Head of caudate nucleus (tissue), 42 donors: ENCODE data around the gene FUT6.
"Not testable (repeated sequence)": the region's sequence is repeated elsewhere in the genome, so short reads cannot be mapped to it uniquely, and the experiment has no call there.

Experiments used
- DNase-seq, 42 donors: peaks; one replicate each; pipeline versions ENCODE4 v3.0.0 to v3.0.0-alpha.2; 2020 to 2021; ENCODE audit warnings: mixed read lengths in 7 of 42
- intact Hi-C: fragments of 100-400 bp; cut with DNase I; formaldehyde crosslinking; loops from one replicate; pipeline ENCODE4 v1.15.0; 2022

The FUT6 gene, protein sequence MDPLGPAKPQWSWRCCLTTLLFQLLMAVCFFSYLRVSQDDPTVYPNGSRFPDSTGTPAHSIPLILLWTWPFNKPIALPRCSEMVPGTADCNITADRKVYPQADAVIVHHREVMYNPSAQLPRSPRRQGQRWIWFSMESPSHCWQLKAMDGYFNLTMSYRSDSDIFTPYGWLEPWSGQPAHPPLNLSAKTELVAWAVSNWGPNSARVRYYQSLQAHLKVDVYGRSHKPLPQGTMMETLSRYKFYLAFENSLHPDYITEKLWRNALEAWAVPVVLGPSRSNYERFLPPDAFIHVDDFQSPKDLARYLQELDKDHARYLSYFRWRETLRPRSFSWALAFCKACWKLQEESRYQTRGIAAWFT

DNA sequence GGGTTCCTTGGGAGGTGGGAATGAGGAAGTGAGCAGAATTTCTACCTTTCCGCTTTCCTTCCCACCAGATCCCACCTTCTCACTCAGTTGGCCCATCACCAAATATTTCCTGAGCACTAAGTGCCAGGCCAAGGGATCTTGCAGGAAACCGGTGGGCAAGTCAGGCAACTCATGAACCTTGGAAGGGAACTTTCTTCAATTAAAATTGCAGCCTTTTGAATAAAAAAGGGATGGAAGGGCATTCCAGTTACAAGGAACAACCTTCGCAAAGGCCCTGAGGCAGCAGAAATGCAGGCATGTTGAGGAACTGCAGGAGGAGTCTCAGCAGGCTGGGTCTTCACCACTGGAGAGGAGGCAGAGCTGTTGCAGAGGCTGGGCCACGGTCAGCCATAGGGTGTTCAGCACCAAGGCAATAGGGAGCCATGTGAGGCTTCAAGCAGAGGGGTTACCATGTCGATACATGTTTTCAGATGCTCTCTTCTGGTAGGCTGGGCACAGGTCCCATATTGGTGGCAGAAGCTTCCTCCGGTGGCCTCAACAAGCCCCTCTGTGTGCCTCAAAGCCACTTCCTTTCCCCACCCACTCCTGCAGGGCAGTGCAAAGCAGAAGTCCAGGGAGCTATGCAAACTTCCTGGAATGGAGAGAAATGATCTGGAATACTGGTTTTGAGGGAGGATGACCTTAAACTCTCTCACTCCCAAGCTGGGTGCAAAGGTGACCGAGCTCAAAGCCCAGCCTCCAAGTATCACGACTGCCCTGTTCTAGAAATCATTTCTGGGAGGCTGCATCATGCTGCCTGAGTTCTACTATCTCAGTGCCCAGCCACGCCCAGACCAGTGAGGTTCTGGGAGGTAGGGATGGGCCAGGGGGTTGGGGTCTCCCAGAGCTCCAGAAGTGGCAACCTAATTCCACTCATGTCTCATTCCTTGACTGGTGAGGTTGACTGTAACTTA, at the start of gene FUT6:
TSS of gene FUT6 (minus strand) at position 638 of the 953 bp plus-strand sequence. CDS start 7,135 bp downstream, outside the sequence.
- intact Hi-C loops: no loop called here
- no peak for DNase-seq

DNA sequence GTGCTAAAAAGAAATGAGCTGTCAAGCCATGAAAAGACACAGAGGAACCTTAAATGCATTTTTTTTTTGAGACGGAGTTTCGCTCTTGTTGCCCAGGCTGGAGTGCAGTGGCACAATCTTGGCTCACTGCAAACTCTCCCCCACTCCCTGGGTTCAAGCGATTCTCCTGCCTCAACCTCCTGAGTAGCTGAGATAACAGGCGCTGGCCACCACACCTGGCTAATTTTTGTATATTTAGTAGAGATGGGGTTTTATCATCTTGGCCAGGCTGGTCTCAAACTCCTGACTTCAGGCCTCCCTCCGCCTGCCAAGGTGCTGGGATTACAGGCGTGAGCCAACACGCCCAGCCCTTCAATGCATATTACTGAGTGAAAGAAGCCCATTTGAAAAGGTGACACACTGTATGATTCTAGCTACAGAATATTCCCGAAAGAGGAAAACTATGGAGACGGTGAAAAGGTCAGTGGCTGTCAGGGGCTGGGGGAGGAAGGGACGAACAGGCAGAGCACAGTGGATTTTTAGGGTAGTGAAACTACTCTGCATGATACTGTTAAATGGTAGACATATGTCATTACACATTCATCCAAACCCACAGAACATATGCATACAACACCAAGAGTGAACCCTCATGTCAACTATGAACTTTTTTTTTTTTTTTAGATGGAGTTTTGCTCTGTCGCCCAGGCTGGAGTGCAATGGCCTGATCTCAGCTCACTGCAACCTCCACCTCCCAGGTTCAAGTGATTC, 44.7 kb upstream of the FUT6 start:
- DNase-seq, intact Hi-C loops: not testable (repeated sequence)

DNA sequence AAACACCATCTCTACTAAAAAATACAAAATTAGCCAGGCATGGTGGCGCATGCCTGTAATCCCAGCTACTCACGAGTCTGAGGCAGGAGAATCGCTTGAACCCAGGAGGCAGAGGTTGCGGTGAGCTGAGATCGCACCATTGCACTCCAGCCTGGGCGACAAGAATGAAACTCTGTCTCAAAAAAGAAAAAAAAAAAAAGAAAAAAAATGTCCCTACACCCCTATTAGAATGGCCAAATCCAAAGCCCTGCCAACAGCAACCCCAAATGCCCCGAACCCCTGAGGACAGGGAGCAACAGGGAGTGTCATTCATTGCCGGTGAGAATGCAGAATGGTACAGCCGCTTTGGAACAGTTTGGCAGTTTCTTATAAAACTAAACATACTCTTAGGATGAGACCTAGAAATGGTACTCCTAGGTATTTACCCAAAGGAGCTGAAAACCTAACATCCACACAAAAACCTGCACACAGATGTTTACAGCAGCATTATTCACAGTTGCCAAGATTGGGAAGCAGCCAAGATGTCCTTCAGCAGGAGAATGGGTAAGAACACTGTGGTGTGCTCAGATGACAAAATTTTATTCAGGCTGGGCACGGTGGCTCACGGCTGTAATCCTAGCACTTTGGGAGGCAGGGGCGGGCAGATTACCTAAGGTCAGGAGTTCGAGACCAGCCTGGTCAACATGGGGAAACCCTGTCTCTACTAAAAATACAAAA, 43.8 kb upstream of the FUT6 start:
- DNase-seq, intact Hi-C loops: not testable (repeated sequence)

DNA sequence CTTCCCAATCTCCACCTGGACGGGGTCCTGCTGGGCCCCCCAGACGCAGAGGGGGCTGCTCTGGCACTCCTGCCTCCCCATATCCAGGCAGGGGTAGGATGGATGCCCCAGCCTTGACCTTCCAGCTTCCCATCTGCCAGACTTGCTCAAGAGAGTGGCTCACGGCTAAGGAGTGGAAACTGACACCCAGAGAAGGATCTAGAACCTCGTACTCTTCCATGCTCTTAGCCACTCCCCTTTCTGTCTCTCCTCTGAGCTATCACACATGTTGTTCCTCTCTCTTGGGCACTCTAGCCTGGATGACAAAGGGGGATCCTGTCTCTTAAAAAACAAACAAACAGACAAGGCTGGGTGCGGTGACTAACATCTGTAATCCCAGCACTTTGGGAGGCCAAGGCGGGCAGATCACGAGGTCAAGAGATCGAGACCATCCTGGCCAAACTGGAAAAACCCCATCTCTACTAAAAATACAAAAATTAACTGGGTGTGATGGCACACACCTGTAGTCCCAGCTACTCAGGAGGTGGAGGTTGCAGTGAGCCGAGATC, 43.0 kb upstream of the FUT6 start:
- no peak for DNase-seq
- intact Hi-C loops: no loop called here

DNA sequence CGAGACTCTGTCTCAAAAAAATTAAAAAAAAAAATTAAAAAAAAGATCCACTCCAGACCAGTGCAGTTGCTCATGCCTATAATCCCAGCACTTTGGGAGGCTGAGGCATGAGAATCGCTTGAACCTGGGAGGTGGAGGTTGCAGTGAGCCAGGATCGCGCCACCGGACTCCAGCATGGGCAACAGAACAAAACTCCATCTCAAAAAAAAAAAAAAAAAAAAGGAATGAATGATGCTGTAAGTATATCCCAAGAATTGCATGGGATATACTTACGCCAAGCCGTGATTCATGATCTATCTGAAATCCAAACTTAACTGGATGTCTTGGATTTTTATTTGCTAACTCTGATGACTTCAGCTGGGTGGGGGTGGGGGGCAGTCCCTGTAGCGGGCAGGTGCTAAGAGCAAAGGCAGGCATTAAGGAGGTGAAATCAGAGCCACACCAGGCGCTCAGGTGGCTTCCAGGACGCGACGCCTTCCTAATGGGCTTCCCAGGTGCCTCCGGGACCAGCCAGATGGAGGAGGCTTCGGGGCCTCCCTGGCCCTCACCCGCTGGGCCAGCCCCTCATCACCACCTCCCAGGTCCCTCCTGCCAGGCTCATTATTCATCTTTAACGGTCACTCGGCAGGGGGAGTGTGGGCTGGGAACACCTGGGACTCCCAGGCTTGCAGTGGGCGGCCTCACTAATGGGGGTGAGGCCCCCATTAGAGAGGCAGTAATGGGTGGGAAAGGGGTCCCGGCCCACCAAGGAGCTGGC, 42.2 kb upstream of the FUT6 start:
- DNase-seq: no peak
- intact Hi-C loops: no loop called here

DNA sequence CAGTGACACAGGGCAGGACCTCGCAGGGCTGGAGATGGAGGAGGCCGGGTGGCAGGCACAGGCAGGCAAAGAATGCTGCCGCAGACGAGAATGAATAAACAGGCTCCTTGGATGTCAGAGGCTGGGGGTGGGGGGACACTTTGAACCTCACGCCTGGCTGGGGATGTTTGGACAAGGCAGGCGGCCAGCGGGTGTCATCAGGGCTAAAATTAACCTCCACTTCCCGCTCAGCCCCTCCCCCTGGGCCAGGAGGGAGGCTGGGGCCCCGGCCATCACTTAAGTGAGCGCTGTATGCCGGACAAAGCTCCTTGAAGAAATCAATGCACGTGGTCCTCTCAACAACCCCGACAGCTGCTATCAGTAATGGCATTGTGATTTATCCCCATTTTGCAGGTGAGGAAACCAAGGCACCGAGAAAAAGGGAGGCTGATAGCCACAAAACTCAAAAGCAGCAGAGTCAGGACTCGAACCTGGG, 41.1 kb upstream of the FUT6 start:
- DNase-seq: peak in 15 of 42 donors; percentile 10 to 49 (median 30)
- intact Hi-C loops: no loop called here

DNA sequence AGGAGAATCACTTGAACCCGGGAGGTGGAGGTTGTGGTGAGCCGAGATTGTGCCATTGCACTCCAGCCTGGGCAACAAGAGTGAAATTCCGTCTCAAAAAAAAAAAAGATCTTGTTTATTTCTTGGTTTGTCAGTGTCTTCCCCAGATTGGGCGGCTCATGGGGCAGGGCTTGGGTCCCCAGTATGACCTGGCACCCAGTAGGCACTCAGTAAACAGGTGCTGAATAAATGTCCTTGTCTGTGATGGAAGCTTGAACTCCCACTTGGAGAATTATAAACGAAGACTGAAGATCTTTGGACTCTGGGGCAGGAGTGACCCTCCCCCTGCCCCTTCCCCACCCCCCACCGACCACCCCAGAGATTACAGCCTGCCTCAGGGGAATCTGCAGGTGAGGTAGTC, 40.7 kb upstream of the FUT6 start:
- intact Hi-C loops: no loop called here
- DNase-seq: no peak

DNA sequence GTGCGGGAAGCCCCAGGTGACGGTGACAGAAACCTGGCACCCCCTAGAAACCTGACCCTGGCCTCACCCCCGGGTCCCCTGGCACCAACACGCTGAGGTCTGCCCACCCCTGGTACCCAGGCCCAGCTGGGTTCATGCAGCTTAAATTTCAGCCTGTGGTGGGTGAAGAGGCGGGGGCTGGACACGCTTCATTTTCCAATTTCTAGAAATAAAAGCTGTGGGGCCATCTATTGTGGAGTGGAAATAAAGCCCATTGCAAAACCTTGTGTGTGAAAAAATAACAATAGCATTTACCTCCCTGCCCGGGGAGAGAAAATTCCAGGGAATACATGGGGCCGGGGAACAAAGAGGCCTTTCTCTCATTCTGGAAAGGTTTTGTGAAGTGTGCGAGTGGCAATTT, 38.4 kb upstream of the FUT6 start:
- intact Hi-C loops: no loop called here
- DNase-seq: no peak

DNA sequence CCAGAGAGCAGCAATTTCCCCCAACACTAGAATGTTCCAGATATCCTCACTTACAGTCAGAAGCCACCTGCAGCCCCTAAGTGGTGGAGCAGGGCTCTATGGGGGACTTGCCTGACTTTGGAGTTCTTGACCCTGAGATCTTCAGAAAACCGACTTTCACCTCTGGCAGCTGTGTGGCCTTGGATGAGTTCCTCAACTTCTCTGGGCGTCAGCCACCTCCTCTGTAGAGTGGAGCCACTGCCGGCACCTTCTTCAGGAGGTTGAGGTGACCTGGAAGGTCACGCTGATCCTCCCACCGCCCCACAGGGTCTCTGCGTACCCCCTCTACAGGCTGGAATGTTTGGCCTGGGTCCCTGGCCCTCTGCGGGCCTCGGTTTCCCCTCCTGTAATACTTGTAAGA, 37.9 kb upstream of the FUT6 start:
- intact Hi-C loops: no loop called here
- DNase-seq: no peak

DNA sequence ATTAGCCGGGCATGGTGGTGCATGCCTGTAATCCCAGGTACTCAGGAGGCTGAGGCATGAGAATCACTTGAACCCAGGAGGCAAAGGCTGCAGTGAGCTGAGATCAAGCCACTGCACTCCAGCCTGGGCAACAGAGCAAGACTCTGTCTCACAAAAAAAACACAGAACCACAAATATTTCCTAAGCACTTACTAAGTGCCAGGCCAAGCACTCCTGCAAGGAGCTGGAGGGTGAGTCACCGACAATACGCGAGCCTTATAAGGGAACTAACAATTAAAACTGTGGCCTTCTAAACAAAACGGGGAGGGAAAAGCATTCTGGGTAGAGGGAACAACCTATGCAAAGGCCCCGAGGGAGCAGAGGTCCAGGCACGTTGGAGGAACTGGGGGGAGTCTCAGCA, 35.0 kb upstream of the FUT6 start:
- intact Hi-C loops, DNase-seq: not testable (repeated sequence)

DNA sequence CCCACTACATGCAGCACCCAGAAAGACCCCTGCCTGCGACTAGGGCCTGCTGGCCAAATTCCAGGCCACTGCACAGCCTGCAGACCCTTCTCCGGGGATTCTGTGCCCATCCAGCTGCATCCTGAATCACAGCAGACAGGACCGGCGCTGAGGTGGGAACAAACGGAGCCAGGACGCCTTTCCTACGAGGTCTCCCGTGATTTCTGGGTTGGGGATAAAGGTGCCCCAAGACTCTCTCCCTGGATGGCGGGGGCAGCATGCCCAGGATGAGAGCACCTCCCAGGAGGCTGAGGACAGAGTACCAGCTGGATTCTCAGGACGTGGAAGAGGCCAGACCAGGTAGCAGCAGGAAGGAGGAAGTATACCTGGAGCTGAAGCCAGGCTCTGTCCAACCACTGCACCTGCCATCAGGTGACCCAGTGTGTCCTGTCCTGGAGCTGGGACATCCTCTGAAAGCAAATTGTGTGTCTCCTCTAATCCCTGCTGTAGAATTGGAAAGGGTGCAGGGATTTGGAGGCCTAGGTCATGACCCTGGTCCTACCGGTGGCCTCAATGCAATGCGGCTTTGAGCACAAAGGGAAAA, 34.2 kb upstream of the FUT6 start:
- no peak for DNase-seq
- intact Hi-C loops: no loop called here

DNA sequence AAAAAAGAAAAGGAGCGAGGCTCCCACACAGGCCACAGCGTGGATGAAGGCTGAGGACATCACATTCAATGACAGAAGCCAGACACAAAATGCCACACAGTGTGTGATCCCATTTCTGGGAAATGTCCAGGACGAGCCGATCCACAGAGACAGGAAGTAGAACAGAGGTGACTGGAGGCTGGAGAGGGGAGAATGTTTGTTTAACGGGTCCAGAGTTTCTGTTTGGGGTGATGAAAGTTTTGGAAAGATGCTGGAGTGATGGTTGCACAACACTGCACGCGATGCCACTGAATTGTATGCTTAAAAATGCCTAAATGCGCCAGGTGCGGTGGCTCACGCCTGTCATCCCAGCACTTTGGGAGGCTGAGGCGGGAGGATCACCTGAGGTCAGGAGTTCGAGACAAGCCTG, 31.5 kb upstream of the FUT6 start:
- intact Hi-C loops: no loop called here
- no peak for DNase-seq

DNA sequence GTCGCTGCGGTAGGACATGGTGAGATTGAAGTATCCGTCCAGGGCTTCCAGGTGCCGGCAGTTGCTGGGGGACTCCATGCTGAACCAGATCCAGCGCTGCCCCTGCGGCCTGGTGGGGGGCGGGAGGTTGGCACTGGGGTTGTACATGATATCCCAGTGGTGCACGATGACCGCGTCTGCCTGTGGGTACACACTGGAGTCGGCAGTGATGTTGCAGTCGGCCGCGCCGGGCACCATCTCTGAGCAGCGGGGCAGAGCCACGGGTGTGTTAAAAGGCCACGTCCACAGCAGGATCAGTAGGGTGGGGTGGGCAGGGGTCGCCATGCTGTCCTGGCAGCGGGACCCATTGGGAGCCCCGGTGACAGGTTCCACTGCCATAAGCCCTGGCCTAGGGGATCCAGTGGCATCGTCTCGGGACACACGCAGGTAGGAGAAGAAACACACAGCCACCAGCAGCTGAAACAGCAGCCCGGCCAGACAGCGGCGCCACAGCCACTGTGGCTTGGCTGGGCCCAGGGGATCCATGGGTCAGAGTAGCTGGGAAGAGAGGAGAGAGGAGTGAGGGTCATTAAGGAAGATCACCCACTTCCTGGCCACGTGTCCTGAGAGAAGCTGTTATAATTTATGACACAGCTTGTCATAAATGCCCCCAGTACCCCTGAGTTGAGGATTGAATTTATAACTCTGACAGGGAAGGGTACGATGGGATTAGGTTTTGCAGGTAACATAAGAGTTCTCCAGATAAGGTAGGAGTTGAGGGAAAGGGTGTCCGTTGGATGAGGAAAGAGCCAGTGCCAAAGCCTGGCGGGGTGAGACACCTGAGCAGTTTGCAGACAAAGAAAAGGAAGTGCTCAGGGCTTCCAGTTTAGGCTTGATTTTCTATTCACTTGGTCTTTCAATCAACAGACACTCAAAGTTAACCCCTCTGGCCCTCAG, 28.0 kb upstream of the FUT6 start:
- intact Hi-C loops: no loop called here
- no peak for DNase-seq

DNA sequence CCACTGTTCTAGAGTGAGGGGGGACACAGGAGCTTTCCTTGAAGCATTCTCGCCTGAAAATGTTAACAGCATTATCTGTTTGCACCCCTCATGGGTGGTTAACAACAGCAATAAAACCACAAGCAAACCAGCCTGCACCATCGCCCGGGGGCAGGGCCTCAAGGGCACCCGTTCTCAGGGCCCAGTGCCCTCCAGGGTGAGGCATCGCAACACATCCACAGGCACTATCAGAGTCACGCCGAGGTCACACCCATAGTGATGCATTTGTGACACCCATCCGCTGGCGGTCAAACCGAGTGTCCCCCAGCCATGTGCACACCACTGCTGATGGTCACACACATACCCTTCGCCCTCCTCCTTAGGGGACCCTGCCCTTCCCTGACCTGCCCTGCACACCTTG, 26.3 kb upstream of the FUT6 start:
- intact Hi-C loops: no loop called here
- no peak for DNase-seq

DNA sequence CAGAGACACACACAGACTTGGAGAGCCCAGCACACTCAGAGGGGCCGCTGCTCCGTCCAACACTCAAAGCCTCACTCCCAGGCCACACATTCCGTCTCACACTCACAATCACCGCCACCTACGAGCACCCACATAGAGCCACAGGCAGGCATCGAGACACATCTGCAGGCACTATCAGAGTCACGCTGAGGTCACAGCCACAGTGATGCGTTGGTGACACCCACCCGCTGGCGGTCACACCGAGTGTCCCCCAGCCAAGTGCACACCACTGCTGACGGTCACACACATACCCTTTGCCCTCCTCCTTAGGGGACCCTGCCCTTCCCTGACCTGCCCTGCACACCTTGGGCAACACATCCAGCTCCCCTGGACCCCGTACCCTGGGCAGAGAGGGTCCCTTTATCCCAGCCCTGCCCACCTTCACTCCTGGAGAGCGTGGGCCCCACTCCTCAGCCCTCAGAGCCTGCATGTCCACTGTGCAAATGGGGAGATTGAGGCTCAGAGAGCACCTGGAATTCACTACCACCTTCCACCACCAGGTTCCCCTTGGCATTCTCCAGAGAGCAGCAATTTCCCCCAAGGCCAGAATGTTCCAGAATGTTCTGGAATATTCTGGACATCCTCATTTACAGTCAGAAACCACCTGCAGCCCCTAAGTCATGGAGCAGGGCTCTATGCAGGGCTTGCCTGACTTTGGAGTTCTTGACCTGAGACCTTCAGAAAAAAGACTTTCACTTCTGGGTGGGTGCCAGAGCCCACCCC, 25.4 kb upstream of the FUT6 start:
- no peak for DNase-seq
- intact Hi-C loops: no loop called here
